Activated T-cell treated with anti-CD3 and anti-CD28 coated beads, Interleukin-2, amount 50 U/mL, for 4 hours (primary cell): ENCODE results near the gene EEIG1. TPM values are rescaled to one million over a fixed set of nuclear protein-coding genes. Genes with fewer than 3 reads are reported as not detected.
A peak's percentile ranks its signal among the peaks of the same experiment; 100 is the strongest.

Source experiments
- ATAC-seq, 2 donors: fragments of 200-7000 bp; cut with Tn5 transposase; one replicate each; pipeline ENCODE4 v1.10.0; 2021
- DNase-seq: peaks from one replicate; pipeline ENCODE4 v3.0.0-alpha.2; 2020
- H3K27me3 Mint-ChIP-seq: one replicate; pipeline ENCODE4 v1.8.0; 2021; ENCODE audit warnings: low read depth, mixed read lengths
- H3K36me3 Mint-ChIP-seq: one replicate; pipeline ENCODE4 v1.8.0; 2022; ENCODE audit warnings: mixed read lengths; ENCODE audit not compliant: insufficient read depth
- H3K4me1 Mint-ChIP-seq: one replicate; pipeline ENCODE4 v1.8.0; 2021; ENCODE audit warnings: low read depth, mixed read lengths
- H3K4me3 Mint-ChIP-seq: one replicate; pipeline ENCODE4 v1.8.0; 2021; ENCODE audit warnings: mild to moderate bottlenecking, moderate library complexity, mixed read lengths
- H3K9me3 Mint-ChIP-seq: one replicate; pipeline ENCODE4 v1.8.0; 2021; ENCODE audit warnings: mixed read lengths
- total RNA-seq, 3 donors: library from RNA; stranded (reverse); gene quantifications; one replicate each; pipeline ENCODE4 v1.2.1, GENCODE V29; 2021

The EEIG1 gene
- total RNA-seq, 3 donors from 2014 or later = 75.5 to 87.3 (median 86.0) TPM

GRCh38 chr9:127949827-127950512 is 30.8 kb downstream of the EEIG1 start:
- H3K9me3 Mint-ChIP-seq = no peaks in the 10 kb centered on the region
- H3K36me3 Mint-ChIP-seq = peaks cover 12% of the 10 kb centered on the region
- peaks cover 55% of the 10 kb centered on the region for H3K4me1 Mint-ChIP-seq
- H3K27me3 Mint-ChIP-seq = no peaks in the 10 kb centered on the region
- DNase-seq (no peak), ATAC-seq (no peak)
- no peak overlapping the region for H3K4me3 Mint-ChIP-seq

GRCh38 chr9:127947841-127948710 is 32.7 kb downstream of the EEIG1 start:
- DNase-seq (no peak), ATAC-seq (no peak)
- Mint-ChIP-seq H3K4me1 (peaks cover 44% of the 10 kb centered on the region), H3K9me3 (no peaks in the 10 kb centered on the region), H3K27me3 (no peaks in the 10 kb centered on the region), H3K4me3 (no peak overlapping the region), H3K36me3 (peaks cover 19% of the 10 kb centered on the region)

- Mint-ChIP-seq H3K27me3 (no peaks in the 10 kb centered on the region), H3K36me3 (peaks cover 22% of the 10 kb centered on the region), H3K4me1 (peaks cover 39% of the 10 kb centered on the region), H3K9me3 (no peaks in the 10 kb centered on the region), H3K4me3 (no peak overlapping the region)
- DNase-seq = no peak
- no peak for ATAC-seq
Observed at GRCh38 chr9:127946728-127947127, 34.1 kb downstream of the EEIG1 start.

GRCh38 chr9:127945942-127946341 is 34.8 kb downstream of the EEIG1 start:
- no peak overlapping the region for H3K4me3 Mint-ChIP-seq
- H3K27me3 Mint-ChIP-seq = no peaks in the 10 kb centered on the region
- no peaks in the 10 kb centered on the region for H3K9me3 Mint-ChIP-seq
- H3K4me1 Mint-ChIP-seq = peaks cover 35% of the 10 kb centered on the region
- DNase-seq (no peak), ATAC-seq (no peak)
- H3K36me3 Mint-ChIP-seq = peaks cover 19% of the 10 kb centered on the region

- H3K36me3 Mint-ChIP-seq = peaks cover 18% of the 10 kb centered on the region
- H3K9me3 Mint-ChIP-seq = no peaks in the 10 kb centered on the region
- peaks cover 30% of the 10 kb centered on the region for H3K4me1 Mint-ChIP-seq
Observed at GRCh38 chr9:127945338-127945737, 35.5 kb downstream of the EEIG1 start.

GRCh38 chr9:127944586-127945218 is 36.1 kb downstream of the EEIG1 start:
- H3K4me3 Mint-ChIP-seq = no peak overlapping the region
- no peaks in the 10 kb centered on the region for H3K9me3 Mint-ChIP-seq

More at GRCh38 chr9:127945338-127945737, 35.5 kb downstream of the EEIG1 start:
- DNase-seq (no peak), ATAC-seq (no peak)
- Mint-ChIP-seq H3K4me3 (no peak overlapping the region), H3K27me3 (no peaks in the 10 kb centered on the region)

GRCh38 chr9:127943731-127944144 is 37.1 kb downstream of the EEIG1 start:
- ATAC-seq (peak; percentile 86 to 88), DNase-seq (peak; percentile 76)
- Mint-ChIP-seq H3K9me3 (no peaks in the 10 kb centered on the region), H3K27me3 (no peaks in the 10 kb centered on the region), H3K4me1 (peaks cover 23% of the 10 kb centered on the region), H3K4me3 (no peak overlapping the region), H3K36me3 (peaks cover 15% of the 10 kb centered on the region)

More at GRCh38 chr9:127944586-127945218, 36.1 kb downstream of the EEIG1 start:
- peaks cover 16% of the 10 kb centered on the region for H3K36me3 Mint-ChIP-seq
- H3K4me1 Mint-ChIP-seq = peaks cover 25% of the 10 kb centered on the region
- no peaks in the 10 kb centered on the region for H3K27me3 Mint-ChIP-seq
- DNase-seq = no peak
- no peak for ATAC-seq

- DNase-seq = no peak
- Mint-ChIP-seq H3K4me3 (no peak overlapping the region), H3K36me3 (peaks cover 12% of the 10 kb centered on the region)
Observed at GRCh38 chr9:127943011-127943662, 37.7 kb downstream of the EEIG1 start.

GRCh38 chr9:127942216-127943010 is 38.4 kb downstream of the EEIG1 start:
- H3K9me3 Mint-ChIP-seq = no peaks in the 10 kb centered on the region
- ATAC-seq (peak; percentile 45 to 51), DNase-seq (peak; percentile 46)
- H3K4me3 Mint-ChIP-seq = no peak overlapping the region
- H3K27me3 Mint-ChIP-seq = no peaks in the 10 kb centered on the region
- H3K36me3 Mint-ChIP-seq = peaks cover 12% of the 10 kb centered on the region
- peaks cover 26% of the 10 kb centered on the region for H3K4me1 Mint-ChIP-seq

More at GRCh38 chr9:127943011-127943662, 37.7 kb downstream of the EEIG1 start:
- no peaks in the 10 kb centered on the region for H3K9me3 Mint-ChIP-seq
- peaks cover 23% of the 10 kb centered on the region for H3K4me1 Mint-ChIP-seq
- ATAC-seq = peak in 1 of 2 donors; percentile 4
- no peaks in the 10 kb centered on the region for H3K27me3 Mint-ChIP-seq

GRCh38 chr9:127941961-127942215 is 38.9 kb downstream of the EEIG1 start:
- Mint-ChIP-seq H3K36me3 (peaks cover 12% of the 10 kb centered on the region), H3K27me3 (no peaks in the 10 kb centered on the region), H3K4me1 (peaks cover 27% of the 10 kb centered on the region), H3K4me3 (no peak overlapping the region), H3K9me3 (no peaks in the 10 kb centered on the region)
- DNase-seq (no peak), ATAC-seq (no peak)

- ATAC-seq = no peak
- Mint-ChIP-seq H3K27me3 (no peaks in the 10 kb centered on the region), H3K4me3 (no peak overlapping the region), H3K4me1 (peaks cover 30% of the 10 kb centered on the region), H3K9me3 (no peaks in the 10 kb centered on the region), H3K36me3 (peaks cover 12% of the 10 kb centered on the region)
- no peak for DNase-seq
Observed at GRCh38 chr9:127941062-127941960, 39.5 kb downstream of the EEIG1 start.

GRCh38 chr9:127940593-127940992 is 40.2 kb downstream of the EEIG1 start:
- DNase-seq (no peak), ATAC-seq (no peak)
- Mint-ChIP-seq H3K4me3 (no peak overlapping the region), H3K27me3 (no peaks in the 10 kb centered on the region), H3K4me1 (peaks cover 35% of the 10 kb centered on the region), H3K9me3 (no peaks in the 10 kb centered on the region), H3K36me3 (peaks cover 15% of the 10 kb centered on the region)

- no peak for DNase-seq
- Mint-ChIP-seq H3K27me3 (no peaks in the 10 kb centered on the region), H3K9me3 (no peaks in the 10 kb centered on the region), H3K4me1 (peaks cover 37% of the 10 kb centered on the region), H3K4me3 (peak overlapping the region; percentile 45), H3K36me3 (peaks cover 8% of the 10 kb centered on the region)
- ATAC-seq = no peak
Observed at GRCh38 chr9:127938298-127938690, 42.5 kb downstream of the EEIG1 start.
